RWPE2 (cell line): Measurements from ENCODE around the gene CHCHD5.

Experiments
- ATAC-seq: fragments of 200-7000 bp; cut with Tn5 transposase; 3 replicates; pipeline ENCODE4 v1.9.1; 2021; ENCODE audit warnings: low read depth
- DNase-seq: peaks from one replicate; pipeline ENCODE4 v3.0.0-alpha.2; 2020; ENCODE audit warnings: low spot score
- H3K27ac ChIP-seq: fragments of 450-650 bp; 2 replicates; pipeline ENCODE4 v1.5.1; 2017; ENCODE audit warnings: mild to moderate bottlenecking; ENCODE audit not compliant: poor library complexity, severe bottlenecking
- H3K27me3 ChIP-seq: fragments of 250-450 bp; sonication (Bioruptor Pico); 2 replicates; pipeline ENCODE4 v1.5.1; 2021; ENCODE audit warnings: mild to moderate bottlenecking, moderate library complexity; ENCODE audit not compliant: insufficient read depth, poor library complexity, severe bottlenecking
- H3K36me3 ChIP-seq: fragments of 250-450 bp; sonication (Bioruptor Pico); 2 replicates; pipeline ENCODE4 v1.5.1; 2020; ENCODE audit warnings: low read depth, mild to moderate bottlenecking, moderate library complexity
- H3K4me1 ChIP-seq: fragments of 250-450 bp; sonication (Bioruptor Pico); 2 replicates; pipeline ENCODE4 v1.5.1; 2021; ENCODE audit warnings: mild to moderate bottlenecking, moderate library complexity; ENCODE audit not compliant: insufficient read depth, poor library complexity, severe bottlenecking
- H3K4me3 ChIP-seq: fragments of 250-450 bp; sonication (Bioruptor Pico); 2 replicates; pipeline ENCODE4 v1.5.1; 2021; ENCODE audit warnings: mild to moderate bottlenecking, moderate library complexity; ENCODE audit not compliant: severe bottlenecking
- H3K9me3 ChIP-seq: fragments of 250-450 bp; sonication (Bioruptor Pico); 2 replicates; pipeline ENCODE4 v1.5.1; 2021; ENCODE audit warnings: mild to moderate bottlenecking, moderate library complexity; ENCODE audit not compliant: severe bottlenecking
- CTCF ChIP-seq: fragments of 450-650 bp; IDR thresholded peaks from one replicate; pipeline ENCODE4 v1.5.1; 2017; ENCODE audit warnings: mild to moderate bottlenecking, moderate library complexity; ENCODE audit not compliant: poor library complexity, severe bottlenecking

The CHCHD5 gene

GRCh38 chr2:112541315-112542122 lies 42.9 kb upstream of the CHCHD5 start:
- Histone ChIP-seq H3K4me1 (peaks cover 13% of the 10 kb centered on the region), H3K27me3 (no peaks in the 10 kb centered on the region), H3K36me3 (peaks cover 6% of the 10 kb centered on the region), H3K4me3 (peak overlapping the region; percentile 83), H3K27ac (peak overlapping the region; percentile 43), H3K9me3 (no peaks in the 10 kb centered on the region)
- peak; percentile 69 for DNase-seq
- no peak for TF ChIP-seq CTCF
- ATAC-seq, result peak; percentile 73

- H3K27ac ChIP-seq, result peak within 1 kb of the TSS; percentile 43
- H3K9me3 ChIP-seq, result no peaks in the 10 kb centered on the region
- TF ChIP-seq CTCF, result no peak
- H3K36me3 ChIP-seq, result peaks cover 14% of the 10 kb centered on the region
- peak; percentile 82 for ATAC-seq
- H3K4me3 ChIP-seq, result peak within 1 kb of the TSS; percentile 83
- DNase-seq, result peak; percentile 83
- no peaks in the 10 kb centered on the region for H3K27me3 ChIP-seq
- peaks cover 13% of the 10 kb centered on the region for H3K4me1 ChIP-seq
These were observed 42.1 kb upstream of the CHCHD5 start, which contains the start of gene POLR1B for GRCh38 chr2:112542123-112542983. Gene POLR1B, plus strand, starts transcription at chr2:112542465. Its CDS starts 30 bp downstream, at chr2:112542495.

- Histone ChIP-seq H3K27me3 (no peaks in the 10 kb centered on the region), H3K4me1 (peaks cover 13% of the 10 kb centered on the region), H3K4me3 (peak overlapping the region; percentile 83), H3K27ac (peak overlapping the region; percentile 43), H3K36me3 (peaks cover 22% of the 10 kb centered on the region), H3K9me3 (no peaks in the 10 kb centered on the region)
- no peak for TF ChIP-seq CTCF
- ATAC-seq, result peak; percentile 13
- DNase-seq, result no peak
These were observed 41.3 kb upstream of the CHCHD5 start for GRCh38 chr2:112542984-112543661.

- H3K4me3 ChIP-seq, result no peak overlapping the region
- peaks cover 13% of the 10 kb centered on the region for H3K4me1 ChIP-seq
- no peaks in the 10 kb centered on the region for H3K27me3 ChIP-seq
- no peak for ATAC-seq
- no peaks in the 10 kb centered on the region for H3K9me3 ChIP-seq
- TF ChIP-seq CTCF, result no peak
- no peak for DNase-seq
- peaks cover 64% of the 10 kb centered on the region for H3K36me3 ChIP-seq
- no peak overlapping the region for H3K27ac ChIP-seq
These were observed 37.1 kb upstream of the CHCHD5 start for GRCh38 chr2:112547333-112547732.
